ENCODE results near the gene MYNN.
A peak's percentile ranks its signal among the peaks of the same experiment; 100 is the strongest.
"Not testable (repeated sequence)": the region's sequence is repeated elsewhere in the genome, so short reads cannot be mapped to it uniquely, and the experiment has no call there.

MYNN gene

DNA sequence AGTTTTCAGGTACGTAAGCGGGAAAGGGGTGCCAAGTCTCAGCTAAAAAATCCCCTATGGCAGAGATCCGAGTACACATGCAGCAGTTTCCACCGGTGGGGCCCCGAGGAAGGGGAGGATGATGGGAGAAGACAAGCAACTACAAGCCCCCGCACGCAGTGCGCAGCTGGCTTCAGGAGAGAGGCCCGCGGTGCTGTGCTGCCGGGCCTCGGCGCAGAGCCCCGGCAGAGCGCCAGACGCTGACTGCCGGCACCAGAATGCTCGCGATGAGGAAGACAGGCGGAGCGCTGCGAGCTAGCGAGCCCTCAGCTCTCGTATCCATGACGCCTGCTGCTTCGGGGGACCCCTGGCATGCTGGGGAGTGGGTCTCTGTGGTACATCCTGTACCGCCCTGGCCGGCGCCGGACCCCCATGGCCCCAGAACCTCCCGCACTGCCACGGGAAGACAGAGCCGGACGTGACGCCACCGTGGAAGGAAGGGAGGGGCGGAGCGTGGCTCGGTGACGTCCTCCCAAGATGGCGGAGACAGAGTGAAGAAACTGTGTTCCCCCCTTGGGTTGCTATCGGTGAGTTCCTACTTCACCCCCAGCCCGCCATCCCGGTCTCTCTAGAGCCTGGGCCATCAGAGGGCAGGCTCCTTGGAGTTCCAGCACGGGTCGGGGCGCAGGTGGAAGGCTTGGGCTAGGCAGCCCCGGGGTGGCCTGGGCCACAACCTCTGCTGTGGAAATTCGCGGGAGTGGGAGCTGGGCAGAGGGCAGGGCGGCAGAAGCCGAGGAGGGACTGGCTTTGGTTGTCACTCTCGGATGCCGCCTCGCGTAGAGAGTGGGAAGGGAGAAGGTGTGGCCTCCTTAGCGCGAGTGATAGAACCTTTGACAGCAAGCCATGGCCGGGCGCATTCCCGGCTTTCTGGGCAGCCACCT lies at the start of gene MYNN:
MYNN (plus strand) TSS at position 500 of the 920 bp plus-strand sequence. CDS start 900 bp downstream, outside the sequence.
- peak; percentile 95 for DNase-seq (ENCODE audit: low spot score)

DNA sequence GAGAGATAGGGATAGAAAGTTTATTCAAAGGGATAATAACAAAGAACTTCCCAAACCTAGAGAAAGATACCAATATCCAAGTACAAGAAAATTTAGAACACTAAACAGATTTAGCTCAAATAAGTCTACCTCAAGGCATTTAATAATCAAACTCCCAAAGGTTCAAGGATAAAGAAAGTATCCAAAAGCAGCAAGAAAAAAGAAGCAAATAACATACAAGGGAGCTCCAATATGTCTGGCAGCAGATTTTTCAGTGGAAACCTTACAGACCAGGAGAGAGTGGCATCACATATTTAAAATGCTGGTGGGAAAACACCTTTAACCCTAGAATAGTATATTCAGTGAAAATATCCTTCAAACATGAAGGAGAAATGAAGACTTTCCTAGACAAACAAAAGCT lies 41.3 kb upstream of the MYNN start:
- not testable (repeated sequence) for DNase-seq (ENCODE audit: low spot score)

DNA sequence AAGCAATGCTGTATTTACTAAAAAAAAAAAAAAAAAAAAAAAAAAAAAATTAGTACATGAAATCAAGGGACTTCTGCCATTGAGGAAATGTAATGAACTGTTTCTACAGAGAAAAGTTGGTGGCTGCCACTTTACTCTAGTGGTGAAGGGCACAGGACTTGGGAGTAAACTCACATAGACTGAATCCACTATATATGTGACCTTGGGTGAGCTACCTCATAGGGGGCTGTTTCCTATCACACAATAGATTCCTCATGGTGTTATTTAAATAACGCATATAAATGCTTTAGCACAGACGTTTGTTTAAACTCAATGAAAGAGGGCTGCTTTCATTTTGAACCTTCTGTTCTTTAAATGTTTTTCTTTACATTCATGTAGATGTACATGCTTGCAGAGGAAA lies 34.1 kb upstream of the MYNN start:
- DNase-seq (ENCODE audit: low spot score): no peak

DNA sequence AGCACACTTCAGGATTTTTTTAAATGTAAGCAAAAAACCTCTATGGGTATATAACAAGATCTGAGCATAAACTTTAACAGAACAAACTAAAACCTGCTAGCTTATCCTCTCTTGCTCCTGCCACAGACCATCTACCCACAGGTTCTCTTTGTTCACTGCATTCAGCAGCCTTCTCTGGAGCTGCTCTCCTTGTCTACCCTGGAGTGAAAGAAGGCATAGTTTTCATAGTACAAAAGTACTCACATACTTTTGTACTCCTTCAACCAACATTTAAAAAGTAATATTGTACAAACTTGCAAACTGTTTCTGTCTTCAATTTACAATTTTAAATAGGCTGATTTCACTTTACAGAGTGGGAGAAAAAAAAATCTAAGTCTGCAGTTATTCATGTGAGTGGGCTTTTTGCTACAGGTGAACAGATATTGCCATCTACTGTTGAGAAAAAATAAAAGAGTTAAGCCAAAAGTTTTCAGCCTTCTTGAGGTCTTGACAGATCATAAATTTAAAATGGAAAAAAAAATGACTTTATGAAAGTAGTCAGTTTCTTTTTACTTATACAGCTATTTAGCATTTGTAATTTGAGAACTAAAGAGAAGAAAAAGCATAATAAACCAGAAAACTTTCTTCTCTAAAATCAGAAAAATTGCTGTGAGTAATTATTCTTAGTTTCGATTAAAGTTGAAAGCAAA lies 28.7 kb upstream of the MYNN start:
- DNase-seq (ENCODE audit: low spot score): no peak

DNA sequence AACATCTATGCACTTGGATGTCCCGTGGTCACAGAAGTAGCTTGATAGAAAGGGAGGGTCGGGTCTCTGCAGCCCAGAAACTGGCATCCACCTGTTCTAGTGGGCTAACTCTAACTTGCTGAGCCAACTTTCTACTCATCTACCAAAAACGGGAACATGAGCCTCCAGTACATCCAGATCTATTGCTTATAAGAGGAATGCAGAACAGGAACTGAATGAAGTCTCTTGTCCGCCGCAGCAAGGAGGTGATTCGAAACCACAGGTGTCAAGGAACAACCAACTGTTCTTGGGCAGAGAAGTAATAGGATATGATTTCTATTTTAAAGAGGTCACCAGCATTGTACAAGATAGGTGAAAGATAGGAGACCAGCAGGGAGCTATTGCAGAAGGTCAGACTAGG lies 26.3 kb upstream of the MYNN start:
- no peak for DNase-seq (ENCODE audit: low spot score)

DNA sequence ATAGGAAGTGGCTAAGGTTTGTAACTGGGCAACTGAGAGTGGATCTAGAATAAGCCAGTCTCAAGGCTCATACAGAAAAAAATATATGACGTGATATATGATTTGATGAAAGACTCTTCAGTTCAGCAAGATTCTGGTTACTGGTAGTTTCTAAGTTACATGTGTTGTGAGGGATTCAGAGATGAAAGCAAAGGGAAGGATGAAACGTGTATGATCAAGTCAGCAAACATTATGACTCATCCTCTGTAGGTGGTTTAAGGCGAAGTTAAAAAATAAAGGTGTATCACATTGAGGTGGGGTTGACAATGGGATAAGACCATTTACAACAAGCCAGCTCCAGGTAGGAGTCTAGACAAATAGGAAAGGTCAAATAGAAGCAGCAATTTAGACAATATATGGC lies 24.5 kb upstream of the MYNN start:
- DNase-seq (ENCODE audit: low spot score): no peak

DNA sequence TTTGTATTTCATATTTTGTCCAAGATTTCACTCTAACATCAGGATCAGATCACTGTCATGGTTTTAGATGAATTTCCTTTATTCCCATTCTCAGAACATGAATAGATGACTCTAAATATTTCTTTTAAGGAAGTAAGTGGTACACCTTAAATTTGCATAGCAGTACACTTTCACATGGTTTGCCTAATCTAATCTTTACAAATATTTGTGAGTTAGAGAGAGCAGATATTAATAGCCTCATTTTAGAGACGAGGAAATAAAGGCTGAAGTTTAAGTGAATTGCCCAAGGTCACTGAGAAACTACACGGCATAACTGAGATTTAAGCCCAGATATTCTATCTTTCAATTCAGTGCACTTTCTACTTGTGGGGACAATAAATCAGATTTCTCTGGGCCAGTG lies 22.5 kb upstream of the MYNN start:
- no peak for DNase-seq (ENCODE audit: low spot score)

DNA sequence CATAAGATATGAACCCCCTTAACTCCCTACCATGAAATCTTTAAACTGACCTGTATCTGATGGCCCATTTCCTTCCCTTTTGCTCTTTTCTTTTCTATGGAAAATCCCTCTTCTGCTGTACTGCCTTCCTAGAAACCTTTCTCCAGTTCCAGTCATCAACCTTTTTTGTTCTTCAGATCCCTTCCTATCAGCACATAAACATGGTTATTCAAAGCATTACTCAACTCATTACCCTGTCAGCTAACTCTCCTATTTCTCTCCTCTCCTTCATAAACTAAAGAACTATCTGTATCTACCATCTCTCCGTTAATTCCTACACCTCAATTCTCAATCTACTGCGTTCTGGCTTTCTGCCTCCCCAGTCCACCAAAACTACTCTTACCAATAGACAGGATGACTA lies 21.3 kb upstream of the MYNN start:
- DNase-seq (ENCODE audit: low spot score): no peak

DNA sequence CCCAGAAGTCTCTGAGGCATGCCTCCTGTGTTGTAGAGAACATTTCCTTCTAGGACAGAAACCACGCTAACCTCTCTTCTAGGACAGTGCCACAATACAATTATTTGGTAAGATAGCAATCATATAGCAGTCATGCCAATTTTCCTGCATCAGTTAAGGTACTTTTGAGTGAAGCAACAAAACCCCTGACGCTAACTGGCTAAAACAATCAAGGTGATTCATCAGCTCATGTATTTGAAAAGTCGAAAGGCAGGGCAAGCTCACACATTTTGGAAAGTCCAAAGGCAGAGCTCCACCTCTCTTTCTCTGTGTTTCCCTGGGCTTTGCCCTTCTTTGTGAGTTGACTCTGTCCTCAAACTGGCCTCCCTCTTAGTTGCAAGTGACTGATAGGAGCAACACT lies 18.5 kb upstream of the MYNN start:
- DNase-seq (ENCODE audit: low spot score): no peak

DNA sequence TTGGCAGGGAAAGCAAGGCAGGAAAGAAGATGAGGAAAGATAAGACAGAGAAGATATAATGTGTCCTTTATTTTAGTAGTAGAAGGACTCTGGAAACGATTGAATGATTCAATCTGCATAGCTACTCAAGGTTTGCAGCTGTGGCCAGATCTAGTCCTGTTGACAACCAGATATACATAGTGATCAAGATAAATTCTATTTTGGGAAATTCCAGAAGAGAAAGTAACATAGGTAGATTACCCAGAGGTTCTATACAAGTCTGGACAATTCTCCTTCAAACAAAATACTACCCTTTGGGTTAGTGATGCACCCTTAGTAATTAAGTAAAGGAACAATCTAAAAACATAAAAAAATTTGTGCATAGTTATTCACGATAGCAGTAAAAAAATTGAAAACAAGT lies 17.7 kb upstream of the MYNN start:
- DNase-seq (ENCODE audit: low spot score): no peak

DNA sequence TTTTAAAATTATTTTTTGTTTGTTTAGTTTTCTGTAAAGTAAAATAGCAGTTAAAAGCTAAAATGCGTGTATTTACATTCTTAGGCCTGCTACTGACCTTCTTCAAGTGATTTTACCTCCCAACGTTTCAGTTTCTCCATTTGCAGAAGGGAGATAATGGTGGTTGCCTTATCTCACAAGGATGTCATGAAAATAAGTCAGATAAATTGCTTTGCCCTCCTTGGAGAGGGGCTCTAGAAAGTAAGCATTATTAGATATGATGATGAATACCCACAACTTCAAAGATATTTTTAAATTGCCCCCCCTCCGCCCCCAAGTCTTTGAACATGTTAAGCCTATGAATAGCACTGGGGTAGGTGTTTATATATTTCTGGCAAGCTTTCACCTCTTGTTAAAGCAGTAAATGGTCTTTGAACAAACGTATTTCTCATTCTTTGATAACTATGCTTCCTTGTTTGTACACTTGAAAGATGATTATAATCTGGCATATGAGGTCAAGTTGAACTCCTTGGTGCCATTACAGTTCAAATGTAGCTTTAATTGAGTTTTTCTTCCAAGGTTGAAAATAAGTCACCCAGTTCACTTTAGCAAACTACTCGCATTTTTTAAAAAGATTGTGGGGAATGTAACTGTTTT lies 14.7 kb upstream of the MYNN start:
- DNase-seq (ENCODE audit: low spot score): no peak

DNA sequence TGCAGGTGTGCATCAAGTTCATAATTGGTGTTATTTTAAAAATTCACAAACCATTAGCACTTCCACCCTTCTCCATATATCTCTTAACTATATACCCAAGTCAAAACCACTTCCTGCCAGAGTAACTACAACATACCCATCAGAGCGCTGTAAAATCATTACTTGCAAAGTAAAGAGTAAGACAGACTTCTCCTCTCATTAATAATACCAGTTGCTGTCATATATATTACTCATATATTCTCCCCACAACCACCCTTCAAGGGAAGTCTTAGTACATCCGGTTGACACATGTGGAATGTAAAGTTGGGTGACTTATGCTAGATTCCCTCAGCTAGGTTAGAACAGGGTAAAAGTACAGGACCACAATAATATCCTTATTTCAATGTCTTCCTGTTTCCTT lies 13.9 kb upstream of the MYNN start:
- no peak for DNase-seq (ENCODE audit: low spot score)

DNA sequence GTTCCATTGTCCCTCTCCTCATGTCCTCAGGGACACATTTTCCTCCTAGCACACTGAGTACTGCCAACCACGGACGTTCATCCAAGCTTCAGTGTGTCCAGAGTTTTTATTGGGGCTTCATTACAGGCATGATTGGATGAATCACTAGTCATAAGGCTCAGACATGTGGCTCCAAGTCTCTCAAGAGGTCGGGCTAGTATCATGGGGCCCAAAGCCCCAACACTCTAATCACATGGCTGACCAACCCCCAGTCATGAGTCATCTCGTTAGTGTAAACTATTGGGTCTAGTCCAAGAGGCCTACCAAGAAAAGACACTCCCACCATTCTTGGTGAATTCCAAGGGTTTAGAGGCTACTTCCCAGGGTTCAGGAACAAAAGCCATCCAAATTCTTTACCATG lies 12.7 kb upstream of the MYNN start:
- no peak for DNase-seq (ENCODE audit: low spot score)

DNA sequence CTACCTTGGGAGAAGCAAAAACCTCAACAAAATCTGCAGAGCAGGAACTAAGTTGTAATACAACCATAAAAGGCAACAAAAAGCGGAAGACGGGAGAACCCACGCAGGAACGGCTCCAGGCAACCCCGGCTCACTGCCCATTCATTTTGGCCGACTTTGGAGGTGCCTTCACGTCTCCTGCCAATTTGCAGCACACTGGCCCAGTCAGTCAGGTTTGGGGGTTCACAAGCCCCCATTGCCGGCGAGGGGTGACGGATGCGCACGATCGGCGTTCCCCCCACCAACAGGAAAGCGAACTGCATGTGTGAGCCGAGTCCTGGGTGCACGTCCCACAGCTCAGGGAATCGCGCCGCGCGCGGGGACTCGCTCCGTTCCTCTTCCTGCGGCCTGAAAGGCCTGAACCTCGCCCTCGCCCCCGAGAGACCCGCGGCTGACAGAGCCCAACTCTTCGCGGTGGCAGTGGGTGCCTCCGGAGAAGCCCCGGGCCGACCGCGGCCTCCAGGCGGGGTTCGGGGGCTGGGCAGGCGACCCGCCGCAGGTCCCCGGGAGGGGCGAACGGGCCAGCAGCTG lies 8.8 kb upstream of the MYNN start:
- peak; percentile 50 for DNase-seq (ENCODE audit: low spot score)

DNA sequence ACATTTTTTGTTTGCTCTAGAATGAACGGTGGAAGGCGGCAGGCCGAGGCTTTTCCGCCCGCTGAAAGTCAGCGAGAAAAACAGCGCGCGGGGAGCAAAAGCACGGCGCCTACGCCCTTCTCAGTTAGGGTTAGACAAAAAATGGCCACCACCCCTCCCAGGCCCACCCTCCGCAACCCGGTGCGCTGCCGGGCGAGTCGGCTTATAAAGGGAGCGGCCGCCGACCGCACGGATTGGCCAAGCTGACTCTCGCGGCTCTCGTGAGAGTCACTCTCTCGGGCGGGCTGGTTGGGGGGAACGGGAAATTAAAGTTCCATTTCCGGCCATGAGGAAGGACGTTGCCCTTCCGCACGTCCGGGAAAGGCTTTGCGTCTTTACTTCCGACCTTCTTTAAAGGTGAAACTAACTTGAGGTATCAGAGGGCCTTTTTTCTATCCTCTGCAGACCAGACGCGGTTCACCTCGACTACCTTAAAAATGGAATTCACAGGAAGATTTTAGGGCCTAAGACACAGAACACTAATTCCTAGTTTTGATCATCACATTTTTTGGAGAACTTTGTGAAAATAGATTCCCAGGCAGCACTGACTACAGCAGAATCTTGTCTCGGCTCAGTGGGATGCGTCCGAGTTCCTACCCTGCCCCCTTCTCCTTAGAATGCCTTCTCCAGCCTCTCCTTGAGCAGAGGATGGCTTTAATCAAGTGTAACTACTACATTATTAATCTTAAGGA lies 8.1 kb upstream of the MYNN start, which contains the start of gene TERC:
TERC (minus strand) TSS at position 179 of the 731 bp plus-strand sequence.
- DNase-seq (ENCODE audit: low spot score): peak; percentile 76

DNA sequence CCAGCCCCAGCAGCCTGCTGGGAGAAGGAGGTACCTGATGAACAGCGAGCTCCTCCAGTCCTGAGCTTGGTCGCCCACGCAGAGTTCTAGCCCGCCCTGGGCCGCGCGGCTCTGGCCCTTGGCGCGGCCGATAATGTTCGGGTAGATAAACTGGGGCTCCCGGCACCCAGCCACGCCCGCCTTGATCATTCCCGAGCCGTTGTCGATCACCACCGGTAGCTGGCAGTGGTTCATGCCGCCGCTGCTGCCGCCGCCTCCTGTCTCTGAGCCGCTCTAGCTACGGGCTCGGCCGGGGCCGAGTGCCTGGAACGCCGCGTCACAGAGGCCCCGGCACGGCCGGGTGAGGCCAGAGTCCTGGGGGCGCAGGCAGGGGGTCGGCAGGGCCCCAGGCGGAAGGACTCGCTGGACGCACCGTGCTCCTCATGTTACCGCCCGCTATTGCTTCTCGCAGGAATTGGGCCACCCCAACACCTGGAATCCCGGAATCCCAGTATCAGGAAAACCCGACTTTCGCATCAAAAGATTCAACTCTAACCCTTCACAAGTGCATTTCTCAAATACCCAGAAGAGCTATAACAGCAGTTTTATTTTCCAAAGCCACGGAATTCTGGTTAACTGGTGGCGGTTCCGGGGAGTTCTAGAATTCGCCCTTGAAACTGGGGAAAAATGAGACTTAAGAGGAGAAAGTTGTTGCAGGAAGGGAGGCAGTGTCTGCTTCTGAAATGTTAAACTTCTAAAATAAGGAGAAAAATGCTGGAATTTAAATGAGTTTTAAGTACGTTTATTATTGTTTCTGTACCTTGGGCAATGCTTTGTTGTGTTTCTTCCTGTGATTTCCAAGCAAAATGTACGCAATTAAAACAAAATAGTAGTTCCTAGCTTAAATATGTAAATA lies 3.7 kb upstream of the MYNN start, which contains the start of gene ACTRT3:
ACTRT3 (minus strand) TSS at position 275 of the 895 bp plus-strand sequence; CDS start at position 234, 41 bp downstream.
- peak; percentile 89 for DNase-seq (ENCODE audit: low spot score)

DNA sequence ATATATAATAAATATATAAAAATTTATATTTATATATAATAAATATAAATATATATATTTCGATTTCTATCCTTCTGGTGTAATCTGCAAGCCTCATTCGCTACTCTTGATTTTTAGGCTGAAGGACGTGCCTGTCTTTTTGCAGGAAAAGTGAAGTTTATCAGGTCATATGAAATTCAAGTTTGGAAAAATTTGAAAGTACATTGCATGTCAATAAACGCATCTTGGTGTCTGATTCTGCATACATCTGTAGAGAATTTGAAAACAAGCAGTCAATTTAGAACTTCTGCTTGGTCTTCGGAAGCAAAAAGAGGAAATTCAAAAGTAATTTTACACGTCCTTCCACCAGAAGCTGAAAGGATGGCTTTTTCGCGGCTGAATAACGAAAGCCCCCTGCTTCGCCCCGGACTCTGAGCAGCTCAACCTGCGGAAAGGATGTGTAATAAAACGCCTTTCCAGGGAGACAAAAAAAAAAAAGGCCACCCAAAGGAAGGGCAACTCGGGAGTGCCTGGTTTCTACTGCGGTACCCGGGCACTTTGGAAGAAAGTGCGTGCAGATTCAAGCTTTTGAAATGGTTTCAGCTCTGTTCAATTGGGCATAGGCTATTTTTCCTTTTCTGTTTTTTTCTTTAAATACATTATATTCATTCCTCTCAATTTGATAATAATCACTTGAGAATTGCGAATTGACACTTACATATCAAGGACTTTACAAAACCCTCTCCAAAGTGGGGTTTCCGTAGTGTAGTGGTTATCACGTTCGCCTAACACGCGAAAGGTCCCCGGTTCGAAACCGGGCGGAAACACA lies 1.5 kb upstream of the MYNN start:
- peak; percentile 95 for DNase-seq (ENCODE audit: low spot score)

DNA sequence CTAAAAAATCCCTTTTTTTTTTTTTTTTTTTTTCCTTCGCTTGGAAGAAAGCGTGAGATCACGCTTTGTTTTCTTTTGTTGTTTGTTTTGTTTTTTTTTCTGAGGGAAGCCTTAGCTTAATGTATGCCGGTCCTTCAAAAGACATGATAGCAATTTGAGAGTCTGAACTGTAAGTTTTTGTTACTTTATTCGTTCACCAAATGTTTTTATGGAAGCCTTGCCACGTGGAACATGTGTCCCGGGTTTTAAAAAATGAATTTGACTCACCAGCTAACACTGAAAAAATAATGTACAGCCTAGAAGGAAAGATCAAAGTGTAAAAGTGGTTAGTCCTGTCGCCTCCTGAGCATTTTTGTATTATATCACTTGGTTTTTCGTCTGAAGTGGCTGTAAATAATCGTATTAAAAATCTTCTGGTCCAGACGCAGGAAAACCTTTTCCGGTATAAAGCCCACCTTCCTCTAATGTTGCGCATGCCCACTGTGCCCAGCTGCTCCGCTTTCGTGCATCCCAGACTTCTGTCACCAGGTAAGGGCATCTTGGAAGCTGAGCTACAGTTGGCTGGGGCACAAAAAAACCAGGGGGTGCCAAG lies 795 bp upstream of the MYNN start:
- DNase-seq (ENCODE audit: low spot score): peak; percentile 86

DNA sequence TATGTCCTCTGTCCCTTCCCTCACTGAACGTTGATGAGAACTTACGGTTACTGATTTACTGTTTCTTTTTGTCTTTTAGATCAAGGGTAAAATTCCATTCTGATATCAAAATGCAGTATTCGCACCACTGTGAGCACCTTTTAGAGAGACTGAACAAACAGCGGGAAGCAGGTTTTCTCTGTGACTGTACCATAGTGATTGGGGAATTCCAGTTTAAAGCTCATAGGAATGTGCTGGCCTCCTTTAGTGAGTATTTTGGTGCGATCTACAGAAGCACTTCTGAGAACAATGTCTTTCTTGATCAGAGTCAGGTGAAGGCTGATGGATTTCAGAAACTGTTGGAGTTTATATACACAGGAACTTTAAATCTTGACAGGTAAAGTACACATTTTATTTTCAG lies 990 bp downstream of the MYNN start:
- peak; percentile 49 for DNase-seq (ENCODE audit: low spot score)
